ENCODE measurements around the gene SERPIND1.

The SERPIND1 gene

DNA sequence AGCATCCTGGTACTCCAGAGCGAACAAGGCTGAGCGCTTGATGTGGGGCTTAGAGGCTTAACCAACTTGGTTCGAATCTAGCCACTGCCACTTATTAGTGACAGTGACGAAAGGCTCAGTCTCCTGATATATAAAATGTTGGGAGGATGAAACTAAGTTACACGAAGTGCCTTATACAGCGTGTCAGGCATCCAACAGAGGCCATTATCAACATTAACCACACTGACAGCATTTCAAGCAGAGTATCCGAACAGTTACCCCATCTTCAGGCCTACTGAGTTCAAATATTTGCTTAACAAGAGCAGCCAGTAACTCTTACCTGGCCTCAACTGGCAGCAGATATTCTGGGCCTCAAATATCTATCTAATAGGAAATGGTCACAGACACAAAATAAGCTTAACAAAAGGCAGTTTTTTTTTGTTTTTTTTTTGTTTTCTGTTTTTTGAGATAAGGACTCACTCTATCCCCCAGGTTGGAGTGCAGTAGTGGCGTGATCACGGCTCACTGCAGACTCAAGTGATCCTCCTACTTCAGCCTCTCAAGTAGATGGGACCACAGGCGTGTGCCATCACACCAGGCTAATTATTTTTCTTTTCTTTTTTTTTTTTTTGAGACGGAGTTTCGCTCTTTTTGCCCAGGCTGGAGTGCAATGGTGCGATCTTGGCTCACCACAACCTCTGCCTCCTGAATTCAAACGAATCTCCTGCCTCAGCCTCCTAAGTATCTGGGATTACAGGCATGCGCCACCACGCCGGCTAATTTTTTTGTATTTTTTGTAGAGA lies 2.9 kb downstream of the SERPIND1 start:
- no peak for DNase-seq

GRCh38 chr22:20777420-20778177 lies 3.7 kb downstream of the SERPIND1 start:
- peak; percentile 85 for DNase-seq

DNA sequence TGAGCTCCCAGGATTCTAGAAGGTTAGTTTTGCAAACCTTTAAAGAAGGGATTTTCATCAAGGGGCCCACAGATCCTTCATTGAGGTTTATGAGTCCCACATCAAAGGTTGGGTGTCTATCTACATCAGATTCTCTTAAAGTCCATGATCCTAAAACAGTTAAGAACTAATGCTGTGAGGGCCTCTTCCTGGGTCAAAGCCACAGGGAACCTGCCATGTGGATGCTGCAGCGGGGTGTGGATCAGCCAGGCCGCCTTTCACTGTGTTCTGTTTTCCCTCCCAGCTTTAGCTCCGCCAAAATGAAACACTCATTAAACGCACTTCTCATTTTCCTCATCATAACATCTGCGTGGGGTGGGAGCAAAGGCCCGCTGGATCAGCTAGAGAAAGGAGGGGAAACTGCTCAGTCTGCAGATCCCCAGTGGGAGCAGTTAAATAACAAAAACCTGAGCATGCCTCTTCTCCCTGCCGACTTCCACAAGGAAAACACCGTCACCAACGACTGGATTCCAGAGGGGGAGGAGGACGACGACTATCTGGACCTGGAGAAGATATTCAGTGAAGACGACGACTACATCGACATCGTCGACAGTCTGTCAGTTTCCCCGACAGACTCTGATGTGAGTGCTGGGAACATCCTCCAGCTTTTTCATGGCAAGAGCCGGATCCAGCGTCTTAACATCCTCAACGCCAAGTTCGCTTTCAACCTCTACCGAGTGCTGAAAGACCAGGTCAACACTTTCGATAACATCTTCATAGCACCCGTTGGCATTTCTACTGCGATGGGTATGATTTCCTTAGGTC lies 5.3 kb downstream of the SERPIND1 start:
- no peak for DNase-seq

DNA sequence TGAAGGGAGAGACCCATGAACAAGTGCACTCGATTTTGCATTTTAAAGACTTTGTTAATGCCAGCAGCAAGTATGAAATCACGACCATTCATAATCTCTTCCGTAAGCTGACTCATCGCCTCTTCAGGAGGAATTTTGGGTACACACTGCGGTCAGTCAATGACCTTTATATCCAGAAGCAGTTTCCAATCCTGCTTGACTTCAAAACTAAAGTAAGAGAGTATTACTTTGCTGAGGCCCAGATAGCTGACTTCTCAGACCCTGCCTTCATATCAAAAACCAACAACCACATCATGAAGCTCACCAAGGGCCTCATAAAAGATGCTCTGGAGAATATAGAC lies 5.9 kb downstream of the SERPIND1 start:
- peak; percentile 57 for DNase-seq

- DNase-seq, result no peak
Measured at GRCh38 chr22:20781272-20781990, 7.5 kb downstream of the SERPIND1 start.

DNA sequence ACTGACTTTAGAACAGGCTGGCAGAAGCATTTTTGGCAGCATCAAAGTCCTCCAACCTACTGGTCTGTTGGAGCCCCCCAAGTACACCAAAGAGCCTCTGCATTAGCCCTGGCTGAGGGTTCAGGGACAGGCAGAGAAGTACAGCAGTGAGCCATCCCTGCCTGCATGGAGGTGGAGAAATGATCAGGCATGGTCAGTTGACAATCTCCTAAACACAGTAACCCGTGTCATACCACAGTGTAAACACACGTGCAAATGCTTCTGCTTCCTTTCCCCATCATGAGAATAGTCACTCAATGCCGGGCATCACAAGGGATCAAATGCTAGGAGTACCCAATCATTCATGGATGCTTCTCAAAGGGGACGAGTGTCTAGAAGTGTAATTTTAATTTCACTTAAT lies 8.2 kb downstream of the SERPIND1 start:
- no peak for DNase-seq

- DNase-seq, result no peak
Measured at GRCh38 chr22:20782596-20783299, 8.8 kb downstream of the SERPIND1 start.

- no peak for DNase-seq
Measured at GRCh38 chr22:20783300-20783673, 9.4 kb downstream of the SERPIND1 start.

- DNase-seq, result peak; percentile 70
Measured at GRCh38 chr22:20783844-20784723, 10.2 kb downstream of the SERPIND1 start.

DNA sequence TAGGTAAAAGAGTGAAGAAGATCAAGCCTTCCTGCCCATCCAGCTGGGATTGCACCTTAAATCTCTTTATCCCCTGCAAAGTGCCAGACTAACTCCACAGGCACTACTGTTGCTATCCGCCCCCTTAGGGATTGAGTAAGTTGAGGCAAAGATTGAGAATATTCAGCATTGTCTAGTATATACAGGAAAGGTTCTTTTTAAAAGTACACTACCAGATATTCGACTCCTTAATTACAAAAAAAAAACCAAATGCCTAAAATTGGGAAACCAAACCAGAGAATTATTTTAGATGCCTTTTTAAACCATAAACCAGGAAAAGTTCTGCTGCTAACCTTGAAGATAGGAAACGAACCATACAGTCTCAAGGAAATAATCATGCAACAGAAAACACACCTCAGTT lies 11.5 kb downstream of the SERPIND1 start:
- no peak for DNase-seq

DNA sequence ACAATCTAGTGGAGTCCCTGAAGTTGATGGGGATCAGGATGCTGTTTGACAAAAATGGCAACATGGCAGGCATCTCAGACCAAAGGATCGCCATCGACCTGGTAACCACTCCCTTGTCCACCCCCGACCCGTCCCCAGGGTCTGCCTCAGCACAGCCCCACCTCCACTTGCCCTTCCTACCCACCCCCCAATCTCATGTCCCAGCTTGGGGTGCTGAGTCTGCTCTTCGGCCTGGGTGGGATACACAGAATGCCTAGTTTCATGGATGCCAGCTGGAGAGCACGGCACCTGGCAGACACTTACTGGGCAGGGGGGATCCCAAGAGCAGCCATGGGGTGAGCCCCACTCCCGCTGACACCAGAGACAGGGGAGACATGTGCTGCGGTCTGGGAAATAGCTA lies 12.1 kb downstream of the SERPIND1 start:
- no peak for DNase-seq

DNA sequence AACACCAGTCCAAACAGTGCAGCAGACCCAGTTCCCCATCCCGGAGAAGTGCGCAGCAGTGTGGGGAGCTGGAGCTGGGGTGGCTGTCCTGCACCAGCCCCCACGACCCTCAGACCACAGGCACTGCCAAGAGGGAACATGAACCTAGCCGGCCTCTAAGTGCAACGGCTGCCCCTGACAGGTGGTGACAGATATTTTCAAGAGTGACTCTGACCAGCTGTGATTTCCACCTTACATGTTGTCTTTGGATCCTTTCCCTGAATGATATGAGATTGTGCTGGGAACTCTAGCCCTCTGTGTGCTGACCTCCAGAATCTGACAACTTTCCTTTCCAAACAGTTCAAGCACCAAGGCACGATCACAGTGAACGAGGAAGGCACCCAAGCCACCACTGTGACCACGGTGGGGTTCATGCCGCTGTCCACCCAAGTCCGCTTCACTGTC lies 12.6 kb downstream of the SERPIND1 start:
- no peak for DNase-seq

- no peak for DNase-seq
Measured at GRCh38 chr22:20787223-20787622, 13.3 kb downstream of the SERPIND1 start.

DNA sequence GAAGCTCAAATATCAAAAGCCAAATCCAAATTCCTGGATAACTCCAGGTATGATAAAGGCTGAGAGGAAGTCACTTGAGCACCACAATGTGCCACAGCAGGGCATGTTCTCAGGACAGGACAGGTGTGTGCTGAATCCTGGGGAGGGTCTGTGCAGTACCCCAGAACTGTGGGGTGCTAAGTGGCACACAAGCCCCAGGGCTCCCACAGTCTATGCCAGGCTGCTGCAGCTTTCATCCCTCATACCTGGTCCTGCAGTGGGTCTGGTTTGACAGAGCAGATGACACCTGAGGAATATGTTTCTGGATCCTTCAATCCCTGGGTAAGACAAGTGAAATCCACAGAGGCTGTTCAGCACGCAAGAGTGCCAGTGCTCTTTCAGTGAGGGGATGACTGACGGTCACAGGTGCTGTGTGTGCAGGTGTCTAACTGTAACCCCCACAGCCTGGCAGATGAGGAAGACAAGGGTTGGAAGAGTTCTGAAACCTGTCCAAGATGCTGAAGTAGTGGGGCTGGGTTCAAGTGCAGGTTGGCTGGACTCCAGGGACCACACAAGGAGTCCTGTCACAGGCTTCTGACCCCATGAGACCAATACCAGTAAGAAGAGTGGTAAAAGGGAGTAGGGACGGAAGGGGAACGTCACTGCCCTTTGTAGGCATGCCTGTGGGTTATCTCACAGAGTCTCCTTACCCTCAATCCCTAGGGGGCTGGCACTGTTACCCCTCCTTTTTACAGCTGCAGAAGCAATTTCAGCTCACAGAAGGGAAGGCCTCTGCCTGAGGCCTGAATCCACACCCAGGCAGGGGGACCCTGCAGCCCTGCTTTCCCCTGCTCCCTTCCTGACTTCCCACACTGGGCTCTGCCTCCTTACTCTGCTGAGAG lies 14.1 kb downstream of the SERPIND1 start:
- DNase-seq, result no peak

GRCh38 chr22:20788627-20789344 lies 14.9 kb downstream of the SERPIND1 start:
- no peak for DNase-seq

DNA sequence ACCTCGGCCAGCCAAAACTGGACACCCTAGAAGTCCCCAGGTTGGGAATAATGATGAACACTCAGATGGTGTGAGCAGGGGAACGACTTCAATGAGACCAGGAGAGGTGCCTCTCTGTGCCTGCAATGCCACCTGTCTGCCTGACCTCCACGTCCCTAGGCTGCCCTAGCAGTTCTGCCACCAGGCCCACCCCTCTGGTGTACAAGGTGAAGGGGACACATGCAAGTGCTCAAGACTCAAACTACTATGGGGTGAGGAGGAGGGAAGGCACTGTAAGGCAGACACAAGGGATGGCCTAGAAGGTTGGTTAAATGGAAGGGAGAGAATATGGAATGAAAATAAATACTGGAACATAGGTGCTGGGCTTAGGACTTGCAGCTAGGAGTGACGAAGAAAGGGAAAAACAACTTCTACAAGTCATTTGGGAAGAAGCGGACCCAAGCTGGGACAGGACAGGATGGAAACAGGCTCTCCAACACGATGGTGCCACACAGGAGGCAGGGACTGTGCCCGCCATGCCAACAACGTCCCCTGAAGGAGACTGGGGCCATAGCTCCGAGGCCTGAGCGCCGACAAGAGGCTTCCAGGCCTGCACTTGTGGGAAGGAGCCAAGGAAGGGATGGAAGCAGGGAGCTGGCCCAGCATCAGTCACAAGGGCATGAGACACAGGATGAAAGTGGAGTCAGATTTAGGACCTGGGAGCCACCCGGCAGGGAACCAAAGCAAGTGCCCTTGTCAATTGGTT lies 18.5 kb downstream of the SERPIND1 start:
- no peak for DNase-seq

DNA sequence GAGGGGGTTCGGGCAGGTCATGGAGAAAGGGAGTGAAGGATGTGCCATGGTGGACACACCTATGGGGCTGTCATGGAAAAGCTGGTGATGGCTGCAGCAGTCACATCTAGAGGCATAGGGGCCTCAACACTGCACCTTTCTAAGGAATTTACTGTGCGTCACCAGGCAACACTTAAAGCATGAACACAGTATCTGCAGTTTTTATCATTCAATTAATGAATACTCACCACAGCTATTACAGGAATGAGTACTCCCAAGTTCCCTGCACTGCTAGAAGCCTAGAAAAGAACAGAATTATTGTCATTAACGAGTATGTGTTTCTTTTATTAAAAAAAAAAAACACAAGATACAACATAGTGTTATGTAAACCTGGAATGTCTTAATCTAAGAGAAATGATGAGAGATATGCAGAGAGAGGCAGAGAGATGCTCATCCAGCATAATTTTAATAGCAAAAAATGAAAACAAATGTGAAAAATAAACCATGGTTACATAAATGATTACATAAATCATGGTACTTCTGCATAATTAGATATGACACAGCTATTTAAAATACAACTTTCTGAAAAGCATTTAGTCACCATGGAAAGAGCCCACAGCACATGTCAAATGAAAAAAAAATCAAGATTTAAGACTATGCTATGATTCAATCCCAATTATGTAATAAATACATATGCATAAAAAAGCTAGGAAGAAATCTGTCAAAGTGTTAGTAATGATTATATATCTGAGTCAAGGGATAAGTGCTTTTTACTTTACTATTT lies 19.2 kb downstream of the SERPIND1 start:
- DNase-seq, result no peak
